A673 (cell line): Measurements from ENCODE around the gene SGPP1.

Experiments
- EZH2 ChIP-seq: fragments of 200-600 bp; sonication (generic); IDR thresholded peaks from 2 replicates; pipeline ENCODE4 v1.6.1; 2017; ENCODE audit warnings: borderline replicate concordance, low read depth, mild to moderate bottlenecking, mixed read lengths, antibody characterized with exemption, low read length; ENCODE audit not compliant: poor library complexity, severe bottlenecking
- TF ChIP-seq, protein P1 (sequence below): fragments of 300-800, 200-600 bp; sonication (generic); conservative IDR thresholded peaks from 2 replicates; pipeline ENCODE4 v1.5.1; 2017; ENCODE audit warnings: low read depth, mild to moderate bottlenecking, antibody characterized with exemption, low read length, moderate library complexity, mixed read lengths

DNA sequence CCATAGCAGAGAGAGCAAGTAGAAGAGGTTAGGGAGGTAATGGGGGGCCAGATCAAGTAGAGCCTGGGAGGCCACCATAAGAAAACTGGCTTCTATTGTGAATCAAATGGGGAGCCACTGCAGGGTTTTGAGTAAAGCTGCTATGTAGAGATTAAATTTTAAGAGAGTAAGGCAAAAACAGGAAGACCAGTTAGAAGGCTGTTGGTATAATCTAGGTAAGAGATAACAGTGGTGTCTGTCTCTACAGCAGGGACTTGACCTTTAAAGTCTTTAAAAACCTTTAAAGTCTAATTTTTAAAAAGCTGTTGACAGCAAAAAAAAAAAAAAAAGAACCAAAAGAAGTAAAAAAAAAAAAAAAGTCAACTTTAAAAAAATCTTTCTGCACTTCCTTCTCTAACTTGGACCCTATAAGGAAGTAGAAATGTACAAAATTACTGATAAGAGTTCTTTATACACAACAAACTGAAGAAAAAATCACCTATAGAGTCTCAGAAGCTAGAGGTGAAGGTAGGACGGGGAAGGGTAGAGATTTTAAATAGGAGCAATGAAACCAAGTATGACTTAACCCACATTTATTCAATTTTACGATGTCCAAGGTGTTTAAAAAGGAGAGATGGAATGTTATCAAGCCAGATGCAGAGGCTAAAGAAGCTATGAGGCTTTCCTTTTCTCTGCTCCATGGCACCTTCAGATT is 26.1 kb downstream of the SGPP1 start:
- TF ChIP-seq, protein P1, sequence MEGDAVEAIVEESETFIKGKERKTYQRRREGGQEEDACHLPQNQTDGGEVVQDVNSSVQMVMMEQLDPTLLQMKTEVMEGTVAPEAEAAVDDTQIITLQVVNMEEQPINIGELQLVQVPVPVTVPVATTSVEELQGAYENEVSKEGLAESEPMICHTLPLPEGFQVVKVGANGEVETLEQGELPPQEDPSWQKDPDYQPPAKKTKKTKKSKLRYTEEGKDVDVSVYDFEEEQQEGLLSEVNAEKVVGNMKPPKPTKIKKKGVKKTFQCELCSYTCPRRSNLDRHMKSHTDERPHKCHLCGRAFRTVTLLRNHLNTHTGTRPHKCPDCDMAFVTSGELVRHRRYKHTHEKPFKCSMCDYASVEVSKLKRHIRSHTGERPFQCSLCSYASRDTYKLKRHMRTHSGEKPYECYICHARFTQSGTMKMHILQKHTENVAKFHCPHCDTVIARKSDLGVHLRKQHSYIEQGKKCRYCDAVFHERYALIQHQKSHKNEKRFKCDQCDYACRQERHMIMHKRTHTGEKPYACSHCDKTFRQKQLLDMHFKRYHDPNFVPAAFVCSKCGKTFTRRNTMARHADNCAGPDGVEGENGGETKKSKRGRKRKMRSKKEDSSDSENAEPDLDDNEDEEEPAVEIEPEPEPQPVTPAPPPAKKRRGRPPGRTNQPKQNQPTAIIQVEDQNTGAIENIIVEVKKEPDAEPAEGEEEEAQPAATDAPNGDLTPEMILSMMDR: no peak
- TF ChIP-seq EZH2: no peak
